Endometrial microvascular endothelial cells (primary cell): Measurements from ENCODE around the gene CIB1. TPM values are rescaled to one million over a fixed set of nuclear protein-coding genes. Genes with fewer than 3 reads are reported as not detected.
"Not testable (repeated sequence)": the region's sequence is repeated elsewhere in the genome, so short reads cannot be mapped to it uniquely, and the experiment has no call there.

Experiments used
- in situ Hi-C: cut with HindIII; loops from 2 replicates; pipeline ENCODE4 v1.10.0; 2017; ENCODE audit warnings: low sequenced_read_pairs, low pct_unique_long_range_greater_than_20kb; ENCODE audit errors: inconsistent ontology term
- total RNA-seq: library from RNA; depleted of rRNA; stranded (reverse); fragments of >200 nt; gene quantifications from one replicate; pipeline ENCODE4 v1.2.3, GENCODE V29; 2015; ENCODE audit errors: inconsistent ontology term

CIB1 gene
- total RNA-seq, 1 donor from 2014 or later: 33.5 TPM

GRCh38 chr15:90203473-90203872 is 30.3 kb downstream of the CIB1 start:
- in situ Hi-C loops: no loop called here

GRCh38 chr15:90202929-90203328 is 30.8 kb downstream of the CIB1 start:
- in situ Hi-C loops: no loop called here

- in situ Hi-C loops: no loop called here
Observed at GRCh38 chr15:90201944-90202375, 31.8 kb downstream of the CIB1 start.

- in situ Hi-C loops: no loop called here
Observed at GRCh38 chr15:90201130-90201943, 32.4 kb downstream of the CIB1 start, which contains the start of gene SEMA4B. TSS of gene SEMA4B (plus strand) at chr15:90201330. CDS start at chr15:90201579, 249 bp downstream.

- in situ Hi-C loops: no loop called here
Observed at GRCh38 chr15:90200534-90201129, 33.1 kb downstream of the CIB1 start.

- in situ Hi-C loops: no loop called here
Observed at GRCh38 chr15:90194655-90195054, 39.1 kb downstream of the CIB1 start.

- in situ Hi-C loops: no loop called here
Observed at GRCh38 chr15:90192961-90193786, 40.6 kb downstream of the CIB1 start.

GRCh38 chr15:90191794-90192509 is 41.8 kb downstream of the CIB1 start:
- in situ Hi-C loops: no loop called here

GRCh38 chr15:90191344-90191687 is 42.4 kb downstream of the CIB1 start:
- in situ Hi-C loops: no loop called here

GRCh38 chr15:90190606-90191343 is 43.0 kb downstream of the CIB1 start:
- in situ Hi-C loops: no loop called here

- in situ Hi-C loops: no loop called here
Observed at GRCh38 chr15:90189781-90190467, 43.8 kb downstream of the CIB1 start.

- in situ Hi-C loops: no loop called here
Observed at GRCh38 chr15:90188914-90189748, 44.6 kb downstream of the CIB1 start.

- in situ Hi-C loops: not testable (repeated sequence)
Observed at GRCh38 chr15:90188065-90188464, 45.7 kb downstream of the CIB1 start.

- in situ Hi-C loops: no loop called here
Observed at GRCh38 chr15:90187257-90187868, 46.4 kb downstream of the CIB1 start.

- in situ Hi-C loops: no loop called here
Observed at GRCh38 chr15:90184786-90185704, 48.7 kb downstream of the CIB1 start.
